ENCODE results near the gene ATXN10.

DNA sequence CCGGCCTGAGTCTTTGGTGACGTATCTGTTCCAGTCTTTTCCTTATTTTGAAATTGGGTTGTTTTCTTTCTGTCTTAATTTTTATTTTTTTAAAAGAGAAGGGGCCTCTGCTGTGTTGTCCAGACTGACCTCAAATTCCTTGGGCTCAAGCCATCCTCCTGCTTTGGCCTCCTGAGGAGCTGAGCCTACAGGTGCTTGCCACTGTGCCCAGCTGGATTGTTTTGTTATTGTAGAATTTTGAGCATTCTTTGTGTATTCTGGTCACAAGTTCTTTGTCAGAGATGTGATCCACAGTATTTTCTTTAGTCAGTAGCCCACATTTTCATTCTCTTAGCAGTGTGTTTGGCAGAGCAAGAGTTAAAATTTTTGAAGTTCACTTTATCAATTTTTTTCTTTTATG is 100.1 kb downstream of the ATXN10 start:
- TF ChIP-seq, protein P1, sequence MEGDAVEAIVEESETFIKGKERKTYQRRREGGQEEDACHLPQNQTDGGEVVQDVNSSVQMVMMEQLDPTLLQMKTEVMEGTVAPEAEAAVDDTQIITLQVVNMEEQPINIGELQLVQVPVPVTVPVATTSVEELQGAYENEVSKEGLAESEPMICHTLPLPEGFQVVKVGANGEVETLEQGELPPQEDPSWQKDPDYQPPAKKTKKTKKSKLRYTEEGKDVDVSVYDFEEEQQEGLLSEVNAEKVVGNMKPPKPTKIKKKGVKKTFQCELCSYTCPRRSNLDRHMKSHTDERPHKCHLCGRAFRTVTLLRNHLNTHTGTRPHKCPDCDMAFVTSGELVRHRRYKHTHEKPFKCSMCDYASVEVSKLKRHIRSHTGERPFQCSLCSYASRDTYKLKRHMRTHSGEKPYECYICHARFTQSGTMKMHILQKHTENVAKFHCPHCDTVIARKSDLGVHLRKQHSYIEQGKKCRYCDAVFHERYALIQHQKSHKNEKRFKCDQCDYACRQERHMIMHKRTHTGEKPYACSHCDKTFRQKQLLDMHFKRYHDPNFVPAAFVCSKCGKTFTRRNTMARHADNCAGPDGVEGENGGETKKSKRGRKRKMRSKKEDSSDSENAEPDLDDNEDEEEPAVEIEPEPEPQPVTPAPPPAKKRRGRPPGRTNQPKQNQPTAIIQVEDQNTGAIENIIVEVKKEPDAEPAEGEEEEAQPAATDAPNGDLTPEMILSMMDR (IDR thresholded peaks at IDR 0.05; ENCODE audit: low read depth, low read length) = no peak
- TF ChIP-seq EZH2phosphoT487 (IDR thresholded peaks at IDR 0.05; ENCODE audit: low read depth) = no peak

All from OCI-LY3 (cell line).